ENCODE results near the gene TNFRSF8.

DNA sequence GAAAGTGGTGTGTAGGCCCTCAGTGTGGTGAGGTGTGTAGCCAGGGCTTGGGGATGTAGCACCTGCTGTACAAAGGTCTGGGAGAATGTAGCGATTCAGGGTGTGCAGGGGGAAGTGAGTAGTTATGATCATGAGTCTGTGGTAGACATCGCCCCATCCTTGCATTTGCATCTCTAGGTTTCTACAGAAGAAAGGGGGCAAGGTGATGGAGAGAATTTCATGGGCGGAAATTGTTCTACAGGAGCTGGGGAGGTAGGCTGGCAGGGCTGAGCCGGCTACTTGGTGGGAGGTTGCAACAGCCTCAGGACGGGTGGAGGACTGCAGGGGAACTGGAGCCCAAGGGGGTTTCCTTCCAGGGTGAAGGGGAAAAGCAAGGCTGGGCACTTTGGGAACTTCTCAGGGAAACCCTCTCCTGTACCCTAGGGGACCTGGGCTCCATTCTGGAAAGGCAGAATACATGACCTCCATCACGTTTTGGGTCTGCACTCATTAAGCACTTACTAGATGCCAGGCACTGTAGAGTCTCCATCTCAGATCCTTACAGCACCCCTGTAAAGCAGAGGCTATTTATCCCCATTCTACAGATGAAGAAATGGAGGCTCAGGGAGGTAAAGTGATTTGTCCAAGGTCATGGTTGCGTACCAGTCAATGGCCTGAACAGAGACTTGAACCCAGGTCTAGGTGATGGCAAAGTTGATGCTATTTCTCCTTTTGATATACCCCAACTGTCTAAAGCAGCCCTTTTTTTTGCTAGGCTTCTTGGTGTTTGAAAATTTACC is 89.2 kb downstream of the TNFRSF8 start:
- TF ChIP-seq, protein P1, sequence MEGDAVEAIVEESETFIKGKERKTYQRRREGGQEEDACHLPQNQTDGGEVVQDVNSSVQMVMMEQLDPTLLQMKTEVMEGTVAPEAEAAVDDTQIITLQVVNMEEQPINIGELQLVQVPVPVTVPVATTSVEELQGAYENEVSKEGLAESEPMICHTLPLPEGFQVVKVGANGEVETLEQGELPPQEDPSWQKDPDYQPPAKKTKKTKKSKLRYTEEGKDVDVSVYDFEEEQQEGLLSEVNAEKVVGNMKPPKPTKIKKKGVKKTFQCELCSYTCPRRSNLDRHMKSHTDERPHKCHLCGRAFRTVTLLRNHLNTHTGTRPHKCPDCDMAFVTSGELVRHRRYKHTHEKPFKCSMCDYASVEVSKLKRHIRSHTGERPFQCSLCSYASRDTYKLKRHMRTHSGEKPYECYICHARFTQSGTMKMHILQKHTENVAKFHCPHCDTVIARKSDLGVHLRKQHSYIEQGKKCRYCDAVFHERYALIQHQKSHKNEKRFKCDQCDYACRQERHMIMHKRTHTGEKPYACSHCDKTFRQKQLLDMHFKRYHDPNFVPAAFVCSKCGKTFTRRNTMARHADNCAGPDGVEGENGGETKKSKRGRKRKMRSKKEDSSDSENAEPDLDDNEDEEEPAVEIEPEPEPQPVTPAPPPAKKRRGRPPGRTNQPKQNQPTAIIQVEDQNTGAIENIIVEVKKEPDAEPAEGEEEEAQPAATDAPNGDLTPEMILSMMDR (IDR thresholded peaks at IDR 0.05) = no peak
- no peak for TF ChIP-seq POLR2A (IDR thresholded peaks at IDR 0.05)

All from esophagus squamous epithelium (tissue), 4 donors.